ENCODE measurements around the gene RAPSN. TPM values are rescaled to one million over a fixed set of nuclear protein-coding genes. Genes with fewer than 3 reads are reported as not detected.

Gene RAPSN
- total and polyA plus RNA-seq, 2 donors (not counting 1 experiment from before 2014, with no cell fraction given), result 0.17 TPM; not detected in 1

DNA sequence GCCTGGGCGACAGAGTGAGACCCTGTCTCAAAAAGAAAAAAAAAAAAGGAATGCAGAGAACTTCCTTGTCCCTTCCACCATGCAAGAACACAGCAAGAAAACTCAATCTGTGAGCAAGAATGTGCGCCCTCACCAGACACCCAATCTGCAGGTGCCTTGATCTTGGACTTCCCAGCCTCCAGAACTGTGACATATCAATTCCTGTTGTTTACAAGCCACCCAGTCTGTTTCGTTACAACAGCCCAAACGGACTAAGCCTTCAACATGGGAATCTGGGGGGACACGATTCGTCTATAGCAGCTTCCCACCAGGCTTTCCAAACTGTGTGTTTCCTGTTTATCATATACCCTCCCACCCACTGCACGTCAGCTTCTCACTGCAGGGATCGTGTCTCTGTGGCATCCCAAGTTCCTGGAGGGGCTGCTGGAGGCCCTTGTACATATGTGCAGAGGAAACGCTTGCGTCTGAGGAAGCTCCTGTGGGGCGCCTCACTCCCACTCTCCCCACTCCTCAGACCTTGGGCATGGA, 11.7 kb downstream of the RAPSN start:
- H4K20me1 ChIP-seq (ENCODE audit: control insufficient read depth, extremely low read depth, insufficient read depth, low read length), result no peaks in the 10 kb centered on the region
- H3K4me2 ChIP-seq (ENCODE audit: extremely low read depth, insufficient read depth, low read length), result no peak overlapping the region
- no peak for DNase-seq (ENCODE audit: low read depth in 2 of 2)
- H3K4me1 ChIP-seq (ENCODE audit: control insufficient read depth, extremely low read depth, insufficient read depth, low read length), result no peaks in the 10 kb centered on the region
- no peak overlapping the region for H3K9ac ChIP-seq (ENCODE audit: insufficient read depth, low read length)
- no peak overlapping the region for H3K4me3 ChIP-seq (replicated peaks in 1 of 4; ENCODE audit: control extremely low read depth in 1 of 4, insufficient read depth in 1 of 4, low read depth in 3 of 4, low read length in 4 of 4)
- H3K27me3 ChIP-seq (ENCODE audit: control insufficient read depth, insufficient read depth, low read length), result no peaks in the 10 kb centered on the region
- no peak for TF ChIP-seq EZH2 (IDR thresholded peaks at IDR 0.05; ENCODE audit: low read length, missing control alignments)
- TF ChIP-seq, protein P1, sequence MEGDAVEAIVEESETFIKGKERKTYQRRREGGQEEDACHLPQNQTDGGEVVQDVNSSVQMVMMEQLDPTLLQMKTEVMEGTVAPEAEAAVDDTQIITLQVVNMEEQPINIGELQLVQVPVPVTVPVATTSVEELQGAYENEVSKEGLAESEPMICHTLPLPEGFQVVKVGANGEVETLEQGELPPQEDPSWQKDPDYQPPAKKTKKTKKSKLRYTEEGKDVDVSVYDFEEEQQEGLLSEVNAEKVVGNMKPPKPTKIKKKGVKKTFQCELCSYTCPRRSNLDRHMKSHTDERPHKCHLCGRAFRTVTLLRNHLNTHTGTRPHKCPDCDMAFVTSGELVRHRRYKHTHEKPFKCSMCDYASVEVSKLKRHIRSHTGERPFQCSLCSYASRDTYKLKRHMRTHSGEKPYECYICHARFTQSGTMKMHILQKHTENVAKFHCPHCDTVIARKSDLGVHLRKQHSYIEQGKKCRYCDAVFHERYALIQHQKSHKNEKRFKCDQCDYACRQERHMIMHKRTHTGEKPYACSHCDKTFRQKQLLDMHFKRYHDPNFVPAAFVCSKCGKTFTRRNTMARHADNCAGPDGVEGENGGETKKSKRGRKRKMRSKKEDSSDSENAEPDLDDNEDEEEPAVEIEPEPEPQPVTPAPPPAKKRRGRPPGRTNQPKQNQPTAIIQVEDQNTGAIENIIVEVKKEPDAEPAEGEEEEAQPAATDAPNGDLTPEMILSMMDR (conservative IDR thresholded peaks at IDR 0.05 in 1 of 2, IDR thresholded peaks at IDR 0.05 in 1 of 2; ENCODE audit: low read depth in 1 of 2, low read length in 2 of 2), result no peak
- H2AFZ ChIP-seq (ENCODE audit: low read length), result no peak overlapping the region
- H3K79me2 ChIP-seq (ENCODE audit: control insufficient read depth, insufficient read depth, low read length), result no peaks in the 10 kb centered on the region
- H3K27ac ChIP-seq (ENCODE audit: insufficient read depth, low read length), result no peak overlapping the region
- H3K9me3 ChIP-seq (ENCODE audit: control insufficient read depth, insufficient read depth, low read depth, low read length), result no peaks in the 10 kb centered on the region
- no peaks in the 10 kb centered on the region for H3K36me3 ChIP-seq (ENCODE audit: control insufficient read depth, insufficient read depth, low read length)

DNA sequence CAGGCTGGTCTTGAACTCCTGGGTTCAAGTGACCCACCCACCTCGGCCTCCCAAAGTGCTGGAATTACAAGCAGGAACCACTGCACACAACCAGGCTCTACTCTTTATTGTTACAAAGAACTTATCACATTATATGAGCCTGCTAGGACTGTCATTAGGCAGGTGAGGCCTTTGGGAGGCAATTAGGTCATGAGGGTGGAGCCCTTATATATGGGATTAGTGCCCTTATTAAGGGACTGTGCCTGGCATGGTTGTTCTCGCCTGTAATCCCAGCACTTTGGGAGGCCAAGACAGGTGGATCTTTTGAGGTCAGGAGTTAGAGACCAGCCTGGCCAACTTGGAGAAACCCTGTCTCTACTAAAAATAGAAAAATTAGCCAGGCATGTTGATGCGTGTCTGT, 12.2 kb downstream of the RAPSN start:
- Histone ChIP-seq H2AFZ (ENCODE audit: low read length) (no peak overlapping the region), H3K36me3 (ENCODE audit: control insufficient read depth, insufficient read depth, low read length) (no peaks in the 10 kb centered on the region), H3K9me3 (ENCODE audit: control insufficient read depth, insufficient read depth, low read depth, low read length) (no peaks in the 10 kb centered on the region), H3K4me1 (ENCODE audit: control insufficient read depth, extremely low read depth, insufficient read depth, low read length) (no peaks in the 10 kb centered on the region), H3K4me3 (replicated peaks in 1 of 4; ENCODE audit: control extremely low read depth in 1 of 4, insufficient read depth in 1 of 4, low read depth in 3 of 4, low read length in 4 of 4) (no peak overlapping the region), H3K27me3 (ENCODE audit: control insufficient read depth, insufficient read depth, low read length) (no peaks in the 10 kb centered on the region), H3K27ac (ENCODE audit: insufficient read depth, low read length) (no peak overlapping the region), H3K4me2 (ENCODE audit: extremely low read depth, insufficient read depth, low read length) (no peak overlapping the region), H3K79me2 (ENCODE audit: control insufficient read depth, insufficient read depth, low read length) (no peaks in the 10 kb centered on the region), H4K20me1 (ENCODE audit: control insufficient read depth, extremely low read depth, insufficient read depth, low read length) (no peaks in the 10 kb centered on the region), H3K9ac (ENCODE audit: insufficient read depth, low read length) (no peak overlapping the region)
- no peak for DNase-seq (ENCODE audit: low read depth in 2 of 2)
- no peak for TF ChIP-seq EZH2 (IDR thresholded peaks at IDR 0.05; ENCODE audit: low read length, missing control alignments)
- TF ChIP-seq, protein P1 (conservative IDR thresholded peaks at IDR 0.05 in 1 of 2, IDR thresholded peaks at IDR 0.05 in 1 of 2; ENCODE audit: low read depth in 1 of 2, low read length in 2 of 2), result no peak

DNA sequence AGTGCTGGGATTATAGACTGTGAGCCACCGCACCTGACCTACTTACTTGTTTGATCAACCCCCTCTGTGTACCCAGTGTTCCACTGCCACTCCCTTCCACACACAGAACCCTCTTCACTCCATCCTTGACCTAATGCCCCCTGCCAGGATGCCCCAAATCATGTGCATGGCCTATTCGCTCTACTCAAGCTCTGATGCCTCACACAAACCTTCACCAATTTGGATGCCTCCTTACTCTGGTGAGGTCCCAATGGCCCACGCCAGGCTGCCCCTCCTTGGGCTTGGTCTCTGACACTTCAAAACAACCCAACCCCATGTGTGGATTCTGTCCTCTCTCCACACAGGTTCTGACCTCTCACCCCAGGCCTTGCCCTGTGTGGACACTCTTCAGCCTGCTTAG, 13.2 kb downstream of the RAPSN start:
- no peaks in the 10 kb centered on the region for H4K20me1 ChIP-seq (ENCODE audit: control insufficient read depth, extremely low read depth, insufficient read depth, low read length)
- no peak overlapping the region for H3K9ac ChIP-seq (ENCODE audit: insufficient read depth, low read length)
- TF ChIP-seq EZH2 (IDR thresholded peaks at IDR 0.05; ENCODE audit: low read length, missing control alignments), result no peak
- TF ChIP-seq, protein P1 (conservative IDR thresholded peaks at IDR 0.05 in 1 of 2, IDR thresholded peaks at IDR 0.05 in 1 of 2; ENCODE audit: low read depth in 1 of 2, low read length in 2 of 2), result no peak
- no peak overlapping the region for H3K4me2 ChIP-seq (ENCODE audit: extremely low read depth, insufficient read depth, low read length)
- H3K4me1 ChIP-seq (ENCODE audit: control insufficient read depth, extremely low read depth, insufficient read depth, low read length), result no peaks in the 10 kb centered on the region
- H3K27me3 ChIP-seq (ENCODE audit: control insufficient read depth, insufficient read depth, low read length), result no peaks in the 10 kb centered on the region
- H3K9me3 ChIP-seq (ENCODE audit: control insufficient read depth, insufficient read depth, low read depth, low read length), result no peaks in the 10 kb centered on the region
- H2AFZ ChIP-seq (ENCODE audit: low read length), result no peak overlapping the region
- H3K36me3 ChIP-seq (ENCODE audit: control insufficient read depth, insufficient read depth, low read length), result no peaks in the 10 kb centered on the region
- H3K27ac ChIP-seq (ENCODE audit: insufficient read depth, low read length), result no peak overlapping the region
- H3K79me2 ChIP-seq (ENCODE audit: control insufficient read depth, insufficient read depth, low read length), result no peaks in the 10 kb centered on the region
- DNase-seq (ENCODE audit: low read depth in 2 of 2), result no peak
- no peak overlapping the region for H3K4me3 ChIP-seq (replicated peaks in 1 of 4; ENCODE audit: control extremely low read depth in 1 of 4, insufficient read depth in 1 of 4, low read depth in 3 of 4, low read length in 4 of 4)

Measured in fibroblast of lung (primary cell).